Tibial artery (tissue), 4 donors: ENCODE data around the gene IQGAP1.

Experiments
- DNase-seq, 2 donors: peaks; one replicate each; pipeline ENCODE4 v3.0.0-alpha.2; 2019
- H3K27ac ChIP-seq, 2 donors: fragments of 200-600 bp; sonication (generic) in 1 of 2; 1 replicate in 1 of 2; 2 replicates in 1 of 2; pipeline ENCODE4 v1.5.1; 2018 to 2019; ENCODE audit warnings: mild to moderate bottlenecking in 1 of 2
- H3K27me3 ChIP-seq, 2 donors: fragments of 200-600 bp; sonication (generic) in 1 of 2; one replicate each; pipeline versions ENCODE4 v1.5.1 to v1.6.0; 2016 to 2019
- H3K36me3 ChIP-seq, 3 donors: fragments of 200-600 bp; sonication (generic) in 2 of 3; one replicate each; pipeline ENCODE4 v1.5.1; 2016 to 2019; ENCODE audit warnings: mild to moderate bottlenecking in 2 of 3
- H3K4me1 ChIP-seq, 4 donors: fragments of 200-600 bp; sonication (generic) in 2 of 4; 1 replicate in 3 of 4; 2 replicates in 1 of 4; pipeline ENCODE4 v1.5.1; 2016 to 2019
- H3K4me3 ChIP-seq, 2 donors: fragments of 200-600 bp; sonication (generic) in 1 of 2; 1 replicate in 1 of 2; 2 replicates in 1 of 2; pipeline ENCODE4 v1.5.1; 2018 to 2019; ENCODE audit warnings: mild to moderate bottlenecking in 2 of 2
- H3K9me3 ChIP-seq, 3 donors: fragments of 200-600 bp; sonication (generic) in 1 of 3; one replicate each; pipeline ENCODE4 v1.5.1; 2016 to 2019
- intact Hi-C: fragments of 100-400 bp; cut with DNase I; formaldehyde crosslinking; loops from one replicate; pipeline ENCODE4 v1.15.0; 2023; ENCODE audit warnings: low total_unique reads
- TF ChIP-seq, protein P1 (sequence below), 2 experiments: fragments of 200-600 bp in 1 of 2; fragments of 450-650 bp in 1 of 2; IDR thresholded peaks; one replicate each; pipeline ENCODE4 v1.5.1; 2017 to 2019; ENCODE audit warnings: antibody characterized with exemption in 2 of 2, mild to moderate bottlenecking in 1 of 2, moderate library complexity in 1 of 2

Gene IQGAP1

DNA sequence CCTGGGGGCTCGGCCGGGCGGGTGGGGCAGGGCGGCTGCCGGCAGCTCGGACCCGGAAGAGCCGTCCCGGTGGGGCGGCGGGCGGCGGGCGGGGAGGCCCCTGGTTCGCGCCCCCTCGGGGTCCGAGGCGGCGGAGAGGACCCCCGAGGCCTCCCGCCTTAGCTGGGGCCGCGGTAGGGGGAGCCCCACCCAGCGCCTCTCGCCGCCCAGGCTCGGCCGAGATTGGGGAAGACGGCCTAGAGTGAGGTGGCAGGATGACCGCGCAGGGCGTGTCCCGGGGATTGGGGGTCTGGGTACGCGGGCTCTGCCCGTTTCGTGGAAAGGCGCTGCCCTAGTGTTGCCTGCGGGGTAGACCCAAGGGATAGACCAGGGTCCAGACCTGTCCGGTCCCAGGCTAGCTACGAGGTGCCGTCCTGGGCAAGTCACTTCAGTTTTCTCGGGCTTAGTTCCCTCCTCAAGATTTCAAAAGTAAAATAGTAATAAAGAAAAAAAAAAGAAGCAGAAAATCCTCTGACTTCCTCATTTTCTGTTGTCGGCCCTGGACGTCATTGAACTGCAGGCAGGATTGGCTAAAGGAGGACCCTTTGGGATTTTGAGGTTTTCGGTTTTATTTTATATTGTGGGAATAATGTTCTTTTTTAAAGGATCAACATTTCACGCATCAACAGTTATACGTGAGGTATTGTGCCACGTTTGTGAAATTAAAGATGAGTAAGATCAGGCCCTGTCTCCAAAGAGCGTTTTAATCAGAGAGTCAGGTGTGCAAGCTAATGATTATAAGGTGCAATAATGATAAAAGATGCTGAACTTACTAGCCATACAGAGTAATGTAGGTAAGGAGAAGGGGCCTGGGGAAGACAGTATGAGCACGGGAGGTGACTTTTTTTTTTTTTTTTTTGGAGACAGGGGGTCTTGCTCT lies 679 bp downstream of the IQGAP1 start:
- TF ChIP-seq, protein P1, sequence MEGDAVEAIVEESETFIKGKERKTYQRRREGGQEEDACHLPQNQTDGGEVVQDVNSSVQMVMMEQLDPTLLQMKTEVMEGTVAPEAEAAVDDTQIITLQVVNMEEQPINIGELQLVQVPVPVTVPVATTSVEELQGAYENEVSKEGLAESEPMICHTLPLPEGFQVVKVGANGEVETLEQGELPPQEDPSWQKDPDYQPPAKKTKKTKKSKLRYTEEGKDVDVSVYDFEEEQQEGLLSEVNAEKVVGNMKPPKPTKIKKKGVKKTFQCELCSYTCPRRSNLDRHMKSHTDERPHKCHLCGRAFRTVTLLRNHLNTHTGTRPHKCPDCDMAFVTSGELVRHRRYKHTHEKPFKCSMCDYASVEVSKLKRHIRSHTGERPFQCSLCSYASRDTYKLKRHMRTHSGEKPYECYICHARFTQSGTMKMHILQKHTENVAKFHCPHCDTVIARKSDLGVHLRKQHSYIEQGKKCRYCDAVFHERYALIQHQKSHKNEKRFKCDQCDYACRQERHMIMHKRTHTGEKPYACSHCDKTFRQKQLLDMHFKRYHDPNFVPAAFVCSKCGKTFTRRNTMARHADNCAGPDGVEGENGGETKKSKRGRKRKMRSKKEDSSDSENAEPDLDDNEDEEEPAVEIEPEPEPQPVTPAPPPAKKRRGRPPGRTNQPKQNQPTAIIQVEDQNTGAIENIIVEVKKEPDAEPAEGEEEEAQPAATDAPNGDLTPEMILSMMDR (IDR thresholded peaks at IDR 0.05) = no peak
- H3K4me3 ChIP-seq = peak overlapping the region; percentile 79 to 99
- intact Hi-C loops = no loop called here
- H3K27ac ChIP-seq = peak overlapping the region; percentile 98 to 100
- no peaks in the 10 kb centered on the region for H3K9me3 ChIP-seq
- H3K36me3 ChIP-seq = peaks cover 0 to 12% (median 8%) of the 10 kb centered on the region in 3 donors
- peaks cover 4 to 48% (median 34%) of the 10 kb centered on the region in 4 donors for H3K4me1 ChIP-seq
- no peaks in the 10 kb centered on the region for H3K27me3 ChIP-seq
- peak; percentile 75 to 85 for DNase-seq

DNA sequence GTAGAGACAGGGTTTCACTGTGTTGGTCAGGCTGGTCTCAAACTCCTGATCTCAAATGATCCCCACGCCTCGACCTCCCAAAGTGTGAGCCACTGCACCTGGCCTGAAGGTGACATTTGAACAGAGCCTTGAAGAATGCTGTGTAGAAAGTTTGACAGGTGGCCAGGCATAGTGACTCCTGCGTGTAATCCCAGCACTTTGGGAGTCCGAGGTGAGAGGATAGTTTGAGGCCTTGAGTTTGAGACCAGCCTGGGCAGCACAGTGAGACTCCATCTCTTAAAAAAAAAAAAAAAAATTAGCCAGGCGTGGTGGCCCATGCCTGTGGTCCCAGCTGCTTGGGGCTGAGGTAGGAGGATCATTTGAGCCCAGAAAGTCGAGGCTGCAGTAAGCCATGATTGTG lies 1.5 kb downstream of the IQGAP1 start:
- DNase-seq = no peak
- Histone ChIP-seq H3K27ac (peak overlapping the region; percentile 98 to 100), H3K9me3 (no peaks in the 10 kb centered on the region), H3K36me3 (peaks cover 0 to 12% (median 8%) of the 10 kb centered on the region in 3 donors), H3K4me3 (peak overlapping the region; percentile 79 to 99), H3K4me1 (peaks cover 4 to 55% (median 39%) of the 10 kb centered on the region in 4 donors), H3K27me3 (no peaks in the 10 kb centered on the region)
- intact Hi-C loops = no loop called here
- TF ChIP-seq, protein P1 (IDR thresholded peaks at IDR 0.05) = no peak

DNA sequence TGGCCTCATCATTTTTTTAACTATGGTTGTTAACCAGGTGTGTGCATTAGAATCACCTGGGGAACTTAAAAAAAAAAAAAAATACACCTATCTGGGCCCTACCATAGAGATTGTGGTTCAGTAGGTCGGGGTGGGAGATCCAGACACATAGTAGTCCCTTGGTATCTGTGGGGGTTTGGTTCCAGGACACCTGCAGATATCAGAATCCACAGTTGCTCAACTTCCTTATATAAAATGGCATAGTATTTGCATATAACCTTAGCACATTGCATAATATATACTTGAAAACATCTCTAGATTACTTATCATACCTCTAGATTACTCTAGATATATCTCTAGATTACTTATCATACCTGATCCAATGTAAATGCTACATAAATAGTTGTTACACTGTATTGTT lies 5.0 kb downstream of the IQGAP1 start:
- TF ChIP-seq, protein P1 (IDR thresholded peaks at IDR 0.05) = no peak
- Histone ChIP-seq H3K4me3 (no peak overlapping the region), H3K27me3 (no peaks in the 10 kb centered on the region), H3K4me1 (peaks cover 1 to 87% (median 66%) of the 10 kb centered on the region in 4 donors), H3K27ac (peak overlapping the region in 1 of 2 donors; percentile 100), H3K36me3 (peaks cover 0 to 12% (median 8%) of the 10 kb centered on the region in 3 donors), H3K9me3 (no peaks in the 10 kb centered on the region)
- no peak for DNase-seq
- intact Hi-C loops = no loop called here

DNA sequence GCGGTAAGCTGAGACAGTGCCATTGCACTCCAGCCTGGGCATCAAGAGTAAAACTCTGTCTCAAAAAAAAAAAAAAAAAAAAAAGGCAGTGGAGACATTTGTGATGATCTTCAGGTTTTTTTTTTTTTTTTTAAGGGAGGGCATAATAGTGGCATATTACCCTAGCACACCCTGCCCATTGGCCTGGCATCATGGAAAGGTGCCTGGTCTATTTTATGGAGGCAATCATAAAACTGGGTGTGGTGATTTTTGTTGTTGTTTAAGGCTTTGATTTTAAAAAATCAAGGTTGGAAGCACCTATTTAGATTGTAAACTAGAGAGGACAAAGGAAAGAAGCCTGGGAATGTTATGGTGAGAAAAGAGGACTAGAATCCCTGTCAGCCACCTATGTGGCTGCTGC lies 6.0 kb downstream of the IQGAP1 start:
- Histone ChIP-seq H3K27ac (peak overlapping the region; percentile 18 to 40), H3K27me3 (no peaks in the 10 kb centered on the region), H3K4me3 (no peak overlapping the region), H3K4me1 (peaks cover 0 to 98% (median 70%) of the 10 kb centered on the region in 4 donors), H3K36me3 (peaks cover 0 to 12% (median 8%) of the 10 kb centered on the region in 3 donors), H3K9me3 (no peaks in the 10 kb centered on the region)
- DNase-seq = no peak
- intact Hi-C loops = no loop called here
- TF ChIP-seq, protein P1 (IDR thresholded peaks at IDR 0.05) = no peak

DNA sequence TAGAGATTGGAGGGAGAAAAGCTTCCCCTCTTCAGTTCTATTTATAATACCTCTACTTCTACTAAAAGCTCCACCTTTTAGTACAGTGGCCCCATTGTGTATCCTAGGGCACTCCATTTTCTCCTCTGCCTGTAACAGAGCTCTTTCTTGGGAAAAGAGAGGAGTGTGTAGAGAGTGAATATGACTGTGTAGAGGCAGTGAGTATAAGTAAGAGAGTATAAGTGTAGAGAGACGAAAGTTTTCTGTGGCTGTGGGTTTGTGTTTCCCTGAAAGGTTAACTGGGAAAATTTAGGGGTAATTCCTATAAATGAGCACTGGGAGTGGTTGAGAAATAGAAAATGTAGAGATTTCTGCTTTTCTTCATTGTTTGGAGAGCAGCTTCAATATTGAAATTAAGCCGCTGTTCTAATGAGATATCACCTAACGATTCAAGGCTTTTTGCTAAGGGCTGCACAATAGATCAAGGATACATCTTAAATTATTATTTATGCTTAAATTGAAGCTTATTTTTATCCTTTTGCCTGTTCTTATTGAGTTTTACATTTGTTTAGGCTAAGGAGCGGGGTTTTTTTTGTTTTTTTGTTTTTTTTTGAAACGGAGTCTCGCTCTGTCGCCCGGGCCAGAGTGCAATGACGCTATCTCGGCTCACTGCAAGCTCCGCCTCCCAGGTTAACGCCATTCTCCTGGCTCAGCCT lies 6.9 kb downstream of the IQGAP1 start:
- no peak for DNase-seq
- no peak overlapping the region for H3K4me3 ChIP-seq
- no peaks in the 10 kb centered on the region for H3K9me3 ChIP-seq
- H3K27ac ChIP-seq = peak overlapping the region; percentile 40 to 42
- H3K4me1 ChIP-seq = peaks cover 0 to 100% (median 76%) of the 10 kb centered on the region in 4 donors
- H3K36me3 ChIP-seq = peaks cover 0 to 12% (median 8%) of the 10 kb centered on the region in 3 donors
- no peaks in the 10 kb centered on the region for H3K27me3 ChIP-seq
- intact Hi-C loops = no loop called here
- TF ChIP-seq, protein P1 (IDR thresholded peaks at IDR 0.05) = no peak
